ENCODE measurements around the gene TOM1L2. TPM values are rescaled to one million over a fixed set of nuclear protein-coding genes. Genes with fewer than 3 reads are reported as not detected.

Gene TOM1L2
- total RNA-seq, 1 donor from 2014 or later = 100 TPM

DNA sequence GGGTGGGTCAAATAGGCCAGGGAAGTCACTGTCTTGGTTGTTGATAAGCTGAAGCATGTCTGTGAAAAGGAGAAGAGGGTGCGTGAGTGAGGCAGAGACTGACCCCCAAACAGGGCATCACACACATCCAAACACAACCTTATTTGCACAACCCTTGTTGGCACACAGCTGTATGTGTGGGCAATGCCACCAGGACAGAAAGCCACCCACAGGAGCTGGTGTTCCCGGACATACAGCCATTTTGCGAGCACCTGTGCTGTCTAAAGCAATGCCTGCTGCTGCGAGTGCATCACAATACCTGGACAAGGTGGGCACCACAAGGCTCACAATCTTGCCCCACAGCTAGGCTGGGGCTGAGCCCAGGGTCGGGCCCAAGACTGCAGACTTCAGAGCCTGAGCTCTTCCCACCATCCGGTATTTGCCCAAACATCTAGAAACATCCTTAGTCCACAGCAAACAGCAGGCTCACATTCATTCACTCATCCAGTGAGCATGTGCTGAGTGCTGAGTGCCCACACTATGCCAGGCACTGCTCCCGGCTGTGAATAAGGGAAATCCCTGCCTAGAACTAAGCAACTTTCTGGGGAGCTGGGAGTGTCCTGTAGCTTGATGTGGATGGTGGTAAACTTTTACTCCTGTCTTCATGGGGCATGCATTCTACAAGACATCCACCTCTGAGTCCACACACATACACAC lies 151.6 kb downstream of the TOM1L2 start:
- no peak for DNase-seq (ENCODE audit: low read depth)

DNA sequence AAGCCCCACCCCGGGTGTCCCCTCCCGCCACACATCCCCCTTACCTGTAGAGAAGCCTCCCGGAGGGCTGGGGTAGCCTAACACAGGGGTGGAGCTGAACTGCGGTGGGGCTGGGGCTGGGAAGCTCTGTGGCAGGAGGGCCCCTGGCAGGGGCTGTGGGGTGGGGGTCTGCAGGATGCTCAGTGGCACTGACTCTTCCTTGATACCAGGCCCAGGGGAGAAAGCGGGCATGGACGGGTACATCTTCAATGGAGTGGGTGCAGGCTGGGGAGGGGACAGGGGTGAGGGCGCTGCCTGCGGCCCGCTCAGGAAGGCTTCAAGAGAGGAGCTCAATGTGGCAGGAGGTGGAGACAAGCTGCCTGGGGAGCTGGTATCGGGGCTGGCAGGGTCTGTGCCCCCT lies 152.2 kb downstream of the TOM1L2 start:
- DNase-seq (ENCODE audit: low read depth) = no peak

DNA sequence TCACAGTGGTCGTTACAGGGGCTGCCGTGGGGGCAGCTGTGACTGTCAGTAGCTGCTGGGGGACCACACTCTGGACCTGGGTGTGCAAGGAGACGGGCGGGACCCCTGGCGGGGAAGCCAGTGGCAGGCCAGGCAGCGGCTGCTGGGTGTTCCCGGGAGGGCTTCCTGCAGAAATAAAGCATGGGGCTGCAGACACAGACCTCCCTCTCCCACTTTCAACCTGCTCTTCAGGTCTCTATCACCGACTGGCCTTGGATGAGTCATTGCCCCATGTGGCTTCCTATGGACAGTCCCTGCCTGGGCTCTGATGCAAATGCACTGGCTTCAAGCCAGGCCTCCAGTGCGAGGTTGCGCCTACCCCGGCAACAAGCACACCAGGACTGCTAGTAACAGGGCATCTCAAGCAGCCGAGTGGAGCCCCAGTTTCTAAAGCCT lies 152.6 kb downstream of the TOM1L2 start:
- DNase-seq (ENCODE audit: low read depth) = no peak

DNA sequence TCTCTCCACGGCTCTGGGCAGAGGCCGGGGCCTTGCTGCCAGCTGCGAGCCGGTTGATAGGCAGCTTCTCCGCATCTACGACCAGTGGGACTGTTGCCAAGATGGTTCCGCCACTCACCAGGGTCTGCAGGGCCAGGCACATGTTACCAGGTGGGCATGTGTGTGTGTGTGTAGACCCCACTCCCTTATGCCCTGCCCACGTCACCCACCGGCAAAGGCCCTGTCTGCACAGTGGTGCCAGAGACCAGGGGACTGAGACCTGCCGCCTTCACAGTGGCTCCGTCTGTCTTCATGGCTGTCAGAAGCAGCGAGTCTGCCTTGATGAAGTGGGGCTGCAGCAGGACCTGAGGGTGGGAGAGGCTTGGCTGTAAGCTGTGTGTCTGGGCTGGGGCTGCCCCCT lies 153.1 kb downstream of the TOM1L2 start:
- DNase-seq (ENCODE audit: low read depth) = no peak

DNA sequence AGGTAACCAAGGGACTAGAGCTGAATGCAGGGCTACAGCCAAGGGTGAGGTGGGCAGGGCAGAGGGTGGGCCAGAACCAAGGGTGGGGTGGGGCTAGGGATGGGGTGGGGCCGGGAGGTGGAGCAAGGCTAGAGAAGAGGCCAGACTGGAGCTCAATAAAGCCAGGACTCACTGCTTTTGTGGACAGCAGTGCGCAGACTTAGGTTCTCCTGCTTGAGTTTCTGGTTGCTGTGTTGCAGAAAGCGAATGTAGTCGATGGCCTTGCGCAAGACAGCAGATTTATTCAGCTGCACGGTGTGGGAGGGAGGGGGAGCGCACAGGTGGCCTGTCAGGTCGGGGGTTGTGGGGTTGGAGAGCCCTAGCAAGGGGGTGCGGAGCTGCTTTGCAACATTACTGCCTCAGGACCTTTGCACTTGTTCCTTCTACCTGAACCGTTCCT lies 154.1 kb downstream of the TOM1L2 start:
- no peak for DNase-seq (ENCODE audit: low read depth)

DNA sequence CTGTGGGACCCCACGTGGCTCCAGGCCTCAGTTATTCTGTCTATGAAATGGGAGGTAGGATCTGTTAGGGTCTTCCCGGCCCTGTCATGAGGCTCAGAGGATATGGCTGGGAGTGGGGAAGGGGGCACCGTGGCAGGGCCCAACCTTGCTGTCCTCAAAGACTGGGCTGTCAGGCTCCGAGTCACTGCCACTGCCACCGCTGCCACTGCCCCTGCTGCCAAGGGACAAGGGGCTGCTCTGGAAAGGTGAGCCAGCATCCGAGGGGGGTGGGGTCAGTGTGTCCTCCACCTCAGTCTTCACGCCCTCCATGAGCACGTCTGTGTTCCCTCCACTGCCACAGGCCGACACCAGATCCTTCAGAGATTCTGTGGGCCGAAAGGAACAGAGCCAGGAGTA lies 154.7 kb downstream of the TOM1L2 start:
- DNase-seq (ENCODE audit: low read depth) = no peak

DNA sequence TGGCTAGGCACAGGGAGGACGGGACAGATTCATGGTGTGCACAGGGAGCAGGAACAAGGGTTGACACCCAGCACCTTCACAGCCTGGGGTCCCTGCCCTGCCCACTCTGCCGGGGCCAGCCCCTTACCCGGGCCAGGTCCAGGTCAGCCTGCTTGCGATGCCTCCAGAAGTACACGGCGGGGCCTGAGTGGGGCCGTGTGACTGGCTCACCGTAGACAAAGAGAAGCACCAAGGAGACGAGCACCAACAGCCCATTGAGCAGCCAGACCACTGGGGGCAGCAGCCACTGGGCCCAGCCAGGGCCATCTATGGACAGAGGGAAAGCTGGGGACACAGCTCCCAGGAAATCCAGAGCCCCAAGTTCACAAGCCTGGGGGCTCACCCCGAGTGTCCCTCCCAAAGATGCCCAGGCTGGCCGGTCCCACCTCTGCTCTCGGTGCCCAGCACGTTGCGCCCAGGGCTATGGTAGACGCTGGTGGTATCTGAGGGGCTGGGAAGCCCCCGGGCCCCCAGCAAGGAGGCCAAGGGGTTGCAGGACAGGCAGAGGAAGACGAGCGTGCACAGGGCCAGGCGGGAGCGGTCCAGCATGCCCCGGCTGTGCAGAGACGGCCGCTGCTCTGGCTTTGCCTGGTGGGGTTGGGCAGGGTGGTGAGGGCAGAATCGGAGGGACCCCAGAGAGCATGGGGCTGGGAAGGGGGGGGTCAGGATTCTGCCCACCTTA lies 155.2 kb downstream of the TOM1L2 start:
- DNase-seq (ENCODE audit: low read depth) = no peak

DNA sequence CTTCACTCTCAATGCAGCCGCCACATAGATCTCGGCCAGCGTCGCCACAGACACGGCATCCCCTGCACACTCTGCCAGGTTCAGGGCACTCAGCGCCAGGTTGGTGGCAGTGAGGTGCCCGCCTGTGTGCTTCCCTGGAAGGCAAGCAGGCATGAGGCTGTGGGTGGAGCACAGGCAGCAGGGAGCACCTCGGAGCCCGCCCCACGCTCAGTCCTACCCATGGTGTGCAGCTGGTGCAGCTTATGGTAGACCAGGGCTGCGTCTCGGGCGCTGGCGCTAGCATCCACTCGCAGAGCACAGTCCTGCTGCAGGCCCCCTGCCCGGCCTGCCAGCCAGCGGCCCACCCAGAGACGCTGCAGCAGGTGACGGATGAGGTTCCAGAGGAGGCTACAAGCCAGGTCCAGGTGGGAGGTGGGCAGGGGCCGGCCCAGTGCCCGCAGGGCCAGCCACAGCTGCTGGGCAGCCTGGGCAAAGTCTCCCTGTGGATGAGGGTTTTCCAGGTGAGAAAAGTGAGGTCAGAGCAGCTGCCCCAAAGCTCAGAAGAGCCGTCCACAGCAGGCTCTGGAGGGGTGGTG lies 155.9 kb downstream of the TOM1L2 start:
- DNase-seq (ENCODE audit: low read depth) = no peak

DNA sequence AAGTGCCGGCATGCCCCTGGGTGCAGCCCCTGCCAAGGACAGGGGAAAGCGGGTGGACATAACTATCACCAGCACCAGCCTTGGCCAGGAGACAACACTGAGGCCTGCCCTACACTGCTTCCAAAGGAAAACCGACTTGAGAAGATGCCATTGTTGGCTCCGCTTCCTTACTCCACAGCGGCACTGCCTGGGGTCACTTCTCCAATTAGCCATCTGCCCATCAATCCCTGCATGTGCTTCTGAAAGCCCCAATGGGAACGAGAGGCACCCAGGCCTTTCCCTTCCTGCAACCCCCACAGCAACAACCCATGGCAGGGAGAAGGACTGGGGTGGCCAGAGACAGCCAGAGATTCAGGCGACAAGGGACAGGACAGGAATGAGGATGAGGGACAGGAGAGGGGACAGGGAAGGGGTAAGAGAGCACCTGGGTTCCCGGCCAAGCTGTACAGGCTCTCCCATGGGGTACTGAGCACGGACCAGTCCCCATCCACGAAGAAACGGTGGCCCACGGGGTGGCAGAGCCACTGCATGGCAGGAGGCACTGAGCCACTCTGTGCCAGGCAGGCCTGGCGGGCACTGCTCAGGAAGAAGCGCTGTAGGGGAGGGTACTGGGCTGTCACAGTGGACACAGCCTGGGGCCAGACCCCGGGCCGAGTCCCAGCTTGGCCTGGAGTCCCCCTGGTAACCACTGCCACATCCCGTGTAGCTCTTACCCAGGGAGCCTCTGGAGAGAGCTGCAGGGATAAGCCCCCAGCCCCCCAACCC lies 156.6 kb downstream of the TOM1L2 start:
- DNase-seq (ENCODE audit: low read depth) = no peak

DNA sequence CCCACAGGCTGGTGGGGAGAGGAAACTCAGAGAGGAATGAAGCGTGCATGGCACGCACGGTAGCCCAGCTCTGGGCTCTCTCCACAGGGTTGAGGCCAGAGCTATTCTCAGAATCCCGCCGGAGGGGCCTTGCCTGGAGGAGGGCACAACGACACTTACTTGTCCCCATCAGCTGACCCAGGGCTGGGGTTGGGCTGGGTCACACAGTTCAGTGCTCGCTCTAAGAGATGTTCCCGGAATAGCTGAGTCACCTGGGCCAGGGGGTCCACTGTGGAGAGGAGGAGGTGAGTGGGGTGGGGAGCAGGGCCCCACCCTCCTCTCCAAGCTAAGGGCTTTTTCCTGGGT lies 157.2 kb downstream of the TOM1L2 start:
- no peak for DNase-seq (ENCODE audit: low read depth)

DNA sequence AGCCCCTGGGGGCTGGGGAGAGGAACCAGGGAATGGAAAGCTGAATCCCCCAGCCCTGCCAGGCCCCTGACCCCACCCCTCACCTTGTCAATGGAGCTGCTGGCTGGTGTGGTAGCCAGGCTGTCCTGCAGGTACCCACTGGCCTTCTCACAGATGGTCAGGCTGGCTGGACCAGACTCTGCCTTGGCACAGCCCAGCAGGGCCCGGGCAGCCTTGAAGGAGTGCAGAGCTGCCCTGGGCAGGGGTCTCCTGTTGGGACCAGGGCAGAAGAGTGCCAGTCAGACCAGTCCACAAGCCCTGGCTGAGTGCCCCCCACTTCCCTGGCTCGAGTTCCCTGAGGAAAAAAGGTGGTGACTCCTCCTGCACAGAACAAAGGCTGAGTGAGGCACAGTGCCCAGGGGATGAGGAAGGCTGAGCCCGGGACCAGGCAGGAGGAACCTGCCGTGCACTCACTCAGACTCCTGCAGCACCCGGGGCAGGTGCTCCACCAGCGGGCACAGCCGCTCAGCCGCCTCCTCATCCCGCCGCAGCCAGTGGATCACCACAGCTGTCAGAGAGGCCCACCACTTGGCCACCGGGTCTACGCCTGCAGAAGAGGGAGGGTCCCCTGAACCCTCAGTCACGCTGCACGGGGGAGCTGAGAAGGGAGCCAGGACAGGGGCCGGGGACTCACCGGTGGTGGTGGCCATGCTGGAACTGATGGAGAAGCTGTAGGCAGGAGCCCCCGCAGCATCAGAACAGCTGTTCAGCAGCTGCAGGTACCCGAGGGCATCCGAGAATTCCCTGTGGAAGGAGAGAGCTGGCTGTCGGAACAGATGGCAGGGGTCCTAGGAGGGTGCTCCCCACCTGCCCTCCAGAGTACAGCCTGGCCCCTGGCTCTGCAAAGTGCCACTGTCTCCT lies 157.8 kb downstream of the TOM1L2 start:
- no peak for DNase-seq (ENCODE audit: low read depth)

DNA sequence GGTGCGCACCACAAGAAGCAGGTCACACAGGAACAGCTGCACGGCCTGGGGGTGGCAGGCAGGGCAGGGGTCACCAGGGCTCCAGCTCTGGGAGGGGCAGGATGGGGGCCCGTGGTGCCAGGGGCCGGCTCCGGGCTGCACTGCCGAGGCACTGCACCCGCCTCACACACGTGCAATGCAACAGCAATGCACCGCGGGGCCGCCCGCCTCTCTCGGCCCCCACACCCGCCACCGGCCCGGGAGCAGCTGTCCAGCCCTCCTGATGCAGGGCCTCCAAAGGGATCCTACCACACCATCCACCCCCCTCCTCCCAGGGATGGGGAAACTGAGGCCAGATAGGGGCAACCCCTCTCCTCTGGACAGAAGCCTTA lies 158.5 kb downstream of the TOM1L2 start:
- no peak for DNase-seq (ENCODE audit: low read depth)

DNA sequence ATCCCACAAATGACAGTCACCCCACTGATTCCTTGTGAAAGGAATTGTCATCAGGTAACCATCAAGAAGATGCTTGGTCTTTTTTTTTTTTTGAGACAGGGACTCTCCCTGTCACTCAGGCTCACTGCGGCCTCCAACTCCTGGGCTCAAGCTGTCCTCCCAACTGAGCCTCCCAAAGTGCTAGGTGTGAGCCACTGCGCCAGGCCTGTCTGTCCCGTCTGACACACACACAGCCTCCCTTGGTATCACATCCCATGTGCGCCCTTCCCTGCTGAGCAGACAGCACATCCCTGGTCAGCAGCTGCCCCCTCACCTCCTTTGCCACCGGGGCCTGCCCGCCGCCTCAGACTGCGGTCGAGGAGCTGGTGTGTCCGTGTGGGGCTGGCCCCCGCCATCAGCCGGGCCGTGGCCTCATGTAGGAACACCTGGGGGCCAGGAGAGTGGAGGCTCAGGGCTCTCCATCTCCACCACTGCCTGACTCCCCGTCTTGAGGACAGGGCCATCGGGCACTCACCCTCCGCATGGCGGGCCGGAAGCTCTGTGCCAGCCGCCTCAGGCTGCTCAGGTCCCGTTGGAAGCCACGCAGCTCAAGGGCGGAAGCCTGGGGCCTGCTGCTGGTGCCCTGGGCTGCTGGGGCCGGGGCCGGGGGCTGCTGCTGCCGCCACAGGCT lies 159.0 kb downstream of the TOM1L2 start:
- no peak for DNase-seq (ENCODE audit: low read depth)

DNA sequence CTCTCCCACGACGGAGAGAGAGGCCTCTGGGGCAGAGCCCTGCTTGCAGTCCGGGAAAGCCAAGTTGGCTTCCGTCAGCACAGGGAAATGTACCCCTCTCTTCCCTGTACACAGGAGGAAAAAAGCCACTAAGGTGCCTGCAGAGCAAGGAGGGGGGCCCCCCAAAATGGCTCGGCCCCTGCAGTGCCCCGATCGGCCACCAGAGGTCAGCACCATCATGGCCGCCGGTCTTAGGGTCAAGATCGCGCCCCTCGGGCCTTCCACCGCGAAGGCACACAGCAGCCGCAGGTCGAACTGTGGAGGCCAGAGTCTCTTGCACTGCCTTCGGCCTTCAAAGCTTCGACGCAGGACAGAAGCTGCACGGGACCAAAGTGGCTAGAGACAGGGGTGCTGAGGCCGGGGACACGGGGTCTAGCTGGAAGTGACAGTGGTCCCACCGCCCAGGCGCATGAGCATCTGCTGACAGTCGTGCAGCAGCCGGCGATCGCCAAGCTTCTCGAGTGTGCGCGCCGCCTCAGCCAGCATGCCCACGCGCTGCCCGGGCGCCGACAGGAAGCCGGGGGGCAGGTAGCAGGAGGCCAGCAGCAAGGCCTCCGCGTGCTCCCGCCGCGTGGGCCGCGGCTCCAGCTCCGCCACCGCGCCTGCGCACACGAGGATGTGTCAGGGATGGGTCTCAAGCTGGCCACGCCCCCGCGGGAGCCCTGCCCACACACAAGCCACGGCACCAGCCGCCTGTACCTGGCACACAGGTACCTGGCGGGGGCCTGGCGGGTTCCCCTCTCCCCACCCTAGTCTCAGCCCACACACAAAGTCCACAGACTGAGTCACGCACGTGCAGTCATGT lies 159.8 kb downstream of the TOM1L2 start:
- DNase-seq (ENCODE audit: low read depth) = peak; percentile 57

DNA sequence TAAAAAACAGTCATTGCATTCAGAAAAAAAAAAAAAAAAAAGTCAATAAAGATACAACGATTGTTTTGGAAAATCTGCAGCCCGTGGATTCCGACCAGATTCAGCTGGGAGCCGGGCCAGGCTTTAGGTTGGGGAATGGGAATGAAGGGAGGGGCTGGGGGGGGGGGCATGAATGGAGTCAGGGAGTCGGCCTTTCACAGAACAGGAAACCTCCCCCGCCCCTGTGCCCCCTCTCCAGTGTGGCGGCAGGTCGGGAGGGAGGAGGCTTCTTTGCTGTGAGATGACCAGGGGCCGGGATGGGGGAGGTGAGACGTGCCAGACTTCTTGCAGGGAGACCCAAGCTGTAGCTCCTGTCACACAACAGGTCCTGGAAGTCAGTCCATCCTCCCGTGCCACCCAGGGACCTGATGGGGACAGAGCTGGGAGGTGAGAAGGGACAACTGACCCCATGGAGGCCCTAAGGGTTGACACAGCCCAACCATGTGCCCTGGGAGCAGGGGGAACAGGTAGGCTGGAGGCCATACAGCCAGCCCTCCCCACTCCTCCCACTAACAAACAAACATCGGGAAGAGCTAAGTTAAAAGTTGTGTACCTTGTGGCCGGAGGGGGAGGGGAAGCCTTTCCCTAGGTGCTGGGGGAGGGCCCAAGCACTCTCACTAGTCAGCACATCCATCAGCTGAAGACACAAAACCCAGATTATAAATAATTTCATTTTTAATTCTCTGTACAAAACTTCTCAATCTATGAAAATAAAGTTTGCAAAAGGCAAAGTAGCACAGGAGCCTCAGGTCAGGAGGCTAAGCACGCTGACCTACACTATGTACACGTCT lies 160.6 kb downstream of the TOM1L2 start:
- DNase-seq (ENCODE audit: low read depth) = no peak

DNA sequence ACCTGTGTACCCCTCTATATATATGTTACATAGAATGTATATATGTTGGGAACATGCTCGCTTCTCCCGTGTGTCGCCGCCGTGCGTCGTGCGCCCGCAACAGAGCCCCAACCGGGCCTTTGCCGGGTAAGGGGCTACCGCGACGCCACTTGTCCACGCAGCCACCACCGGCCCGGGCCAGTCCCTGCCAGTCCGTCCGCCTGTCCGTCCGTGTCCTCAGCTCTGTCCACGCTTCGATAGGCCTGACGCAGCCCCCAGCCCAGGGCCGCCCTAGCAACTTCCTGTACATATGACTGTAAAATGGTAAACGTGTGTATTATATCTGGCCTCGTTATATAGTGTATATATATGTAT lies 161.3 kb downstream of the TOM1L2 start:
- DNase-seq (ENCODE audit: low read depth) = no peak

DNA sequence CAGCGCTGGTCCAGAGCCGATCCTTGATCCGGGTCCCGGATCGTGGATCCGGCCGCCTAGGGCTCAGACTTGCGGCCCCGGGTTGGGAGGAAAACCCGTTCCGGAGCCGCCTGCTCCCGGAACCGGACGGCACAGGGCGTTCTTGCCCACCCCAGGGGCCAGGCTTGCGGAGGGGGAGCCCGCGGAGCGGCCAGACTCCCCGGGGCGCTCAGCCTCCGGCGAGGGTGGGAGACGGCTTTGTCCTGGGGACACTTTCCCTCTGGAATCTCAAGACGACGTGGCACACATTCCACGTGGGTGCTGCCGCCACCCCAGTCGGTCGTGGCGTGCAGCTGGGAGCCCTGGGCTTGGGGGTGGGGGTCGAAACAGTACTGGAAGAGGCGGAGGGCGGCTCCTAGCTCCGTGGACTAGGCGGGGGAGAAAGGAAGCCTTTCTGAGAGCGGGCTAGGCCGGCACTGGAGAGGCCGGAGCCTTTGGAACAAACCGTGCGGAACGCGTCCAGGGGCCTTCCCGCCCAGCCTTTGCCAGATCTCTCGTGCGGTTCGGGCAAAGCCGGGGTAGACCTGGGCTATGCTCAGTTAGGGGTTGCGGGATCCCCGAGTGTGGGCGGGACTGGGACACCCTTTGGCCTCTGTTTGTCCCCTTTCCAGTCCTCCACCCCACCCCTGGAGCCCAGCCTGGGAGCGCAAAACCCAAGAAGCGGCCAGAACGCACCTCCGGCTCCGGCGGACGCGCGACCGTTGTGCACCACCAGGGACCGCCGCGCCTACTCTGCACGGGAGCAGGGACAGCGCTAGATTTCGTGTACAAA lies 161.9 kb downstream of the TOM1L2 start:
- no peak for DNase-seq (ENCODE audit: low read depth)
